Astrocyte (in vitro differentiated cells and primary cell): ENCODE data around the gene RAMAC. TPM values are rescaled to one million over a fixed set of nuclear protein-coding genes. Genes with fewer than 3 reads are reported as not detected.

ENCODE experiments used
- DNase-seq: peaks from one replicate; pipeline ENCODE4 v3.0.0-alpha.2; 2010; ENCODE audit warnings: low read depth
- FAIRE-seq: peaks from 2 replicates; lab custom pipeline; 2011; peaks lifted over from hg19 to GRCh38; lab: Jason Lieb, UNC
- H2AFZ ChIP-seq: 2 replicates; pipeline ENCODE4 v1.6.0; 2012; ENCODE audit warnings: low read depth, low read length, inconsistent platforms
- H3K27ac ChIP-seq: 2 replicates; pipeline ENCODE4 v1.5.1; 2011; ENCODE audit warnings: low read depth, low read length, inconsistent platforms
- H3K27me3 ChIP-seq: 2 replicates; pipeline ENCODE4 v1.6.0; 2011; ENCODE audit warnings: low read length, inconsistent platforms; ENCODE audit not compliant: insufficient read depth
- H3K36me3 ChIP-seq: 2 replicates; pipeline ENCODE4 v1.5.1; 2011; ENCODE audit warnings: low read length, inconsistent platforms; ENCODE audit not compliant: insufficient read depth
- H3K4me1 ChIP-seq: 2 replicates; pipeline ENCODE4 v1.5.1; 2011; ENCODE audit warnings: low read length, inconsistent platforms; ENCODE audit not compliant: insufficient read depth
- H3K4me2 ChIP-seq: 2 replicates; pipeline ENCODE4 v1.6.0; 2012; ENCODE audit warnings: low read length, inconsistent platforms
- H3K4me3 ChIP-seq: 2 replicates; pipeline ENCODE4 v1.5.1; 2011; ENCODE audit warnings: low read depth, mild to moderate bottlenecking, low read length, inconsistent platforms; ENCODE audit not compliant: insufficient read depth
- H3K79me2 ChIP-seq: 2 replicates; pipeline ENCODE4 v1.6.0; 2012; ENCODE audit warnings: mild to moderate bottlenecking, low read length, inconsistent platforms; ENCODE audit not compliant: insufficient read depth
- H3K9ac ChIP-seq: 2 replicates; pipeline ENCODE4 v1.6.0; 2012; ENCODE audit warnings: mild to moderate bottlenecking, low read length, inconsistent platforms
- H3K9me3 ChIP-seq: 2 replicates; pipeline ENCODE4 v1.5.1; 2012; ENCODE audit warnings: low read depth, mild to moderate bottlenecking, low read length, inconsistent platforms; ENCODE audit not compliant: insufficient read depth
- H4K20me1 ChIP-seq: 2 replicates; pipeline ENCODE4 v1.6.0; 2012; ENCODE audit warnings: low read length, inconsistent platforms; ENCODE audit not compliant: insufficient read depth
- H3K27ac Mint-ChIP-seq: one replicate; pipeline ENCODE4 v1.8.0; 2021; ENCODE audit warnings: mild to moderate bottlenecking, mixed read lengths; ENCODE audit not compliant: unreplicated experiment
- H3K27me3 Mint-ChIP-seq: one replicate; pipeline ENCODE4 v1.8.0; 2021; ENCODE audit warnings: low read depth, mixed read lengths; ENCODE audit not compliant: unreplicated experiment
- H3K36me3 Mint-ChIP-seq: one replicate; pipeline ENCODE4 v1.8.0; 2021; ENCODE audit warnings: low read depth, mixed read lengths; ENCODE audit not compliant: unreplicated experiment
- H3K4me1 Mint-ChIP-seq: one replicate; pipeline ENCODE4 v1.8.0; 2021; ENCODE audit warnings: low read depth, mixed read lengths; ENCODE audit not compliant: unreplicated experiment
- H3K4me3 Mint-ChIP-seq: one replicate; pipeline ENCODE4 v1.8.0; 2021; ENCODE audit warnings: mild to moderate bottlenecking, moderate library complexity, mixed read lengths; ENCODE audit not compliant: unreplicated experiment
- H3K9me3 Mint-ChIP-seq: one replicate; pipeline ENCODE4 v1.8.0; 2021; ENCODE audit warnings: mild to moderate bottlenecking, mixed read lengths; ENCODE audit not compliant: unreplicated experiment
- CTCF ChIP-seq: IDR thresholded peaks from 2 replicates; pipeline ENCODE4 v1.5.1; 2011; ENCODE audit warnings: low read depth, mild to moderate bottlenecking, inconsistent platforms, low read length, moderate library complexity; ENCODE audit not compliant: insufficient read depth
- EZH2 ChIP-seq: IDR thresholded peaks from 2 replicates; pipeline ENCODE4 v1.6.1; 2012; ENCODE audit warnings: mild to moderate bottlenecking, low read length, inconsistent platforms; ENCODE audit not compliant: insufficient read depth
- total RNA-seq: library from RNA; stranded (reverse); gene quantifications from 2 replicates; pipeline ENCODE4 v1.2.1, GENCODE V29; 2021

RAMAC gene
- total RNA-seq, 1 donor from 2014 or later = 44.4 TPM

GRCh38 chr15:82970078-82970686 is 15.8 kb upstream of the RAMAC start:
- no peak for FAIRE-seq
- Mint-ChIP-seq H3K27me3 (no peaks in the 10 kb centered on the region), H3K4me3 (no peak overlapping the region), H3K36me3 (no peaks in the 10 kb centered on the region), H3K27ac (no peak overlapping the region), H3K4me1 (peaks cover 4% of the 10 kb centered on the region), H3K9me3 (no peaks in the 10 kb centered on the region)
- no peaks in the 10 kb centered on the region for H3K4me1 ChIP-seq
- no peak overlapping the region for H3K4me3 ChIP-seq
- DNase-seq = no peak
- H3K36me3 ChIP-seq = no peaks in the 10 kb centered on the region
- H4K20me1 ChIP-seq = no peaks in the 10 kb centered on the region
- no peaks in the 10 kb centered on the region for H3K79me2 ChIP-seq
- H2AFZ ChIP-seq = no peak overlapping the region
- H3K9ac ChIP-seq = no peak overlapping the region
- no peak for TF ChIP-seq CTCF
- no peak for TF ChIP-seq EZH2
- H3K27ac ChIP-seq = no peak overlapping the region
- H3K27me3 ChIP-seq = peaks cover 2% of the 10 kb centered on the region
- H3K4me2 ChIP-seq = no peak overlapping the region
- H3K9me3 ChIP-seq = no peaks in the 10 kb centered on the region

- no peaks in the 10 kb centered on the region for H3K36me3 ChIP-seq
- no peak for FAIRE-seq
- H3K27me3 ChIP-seq = peaks cover 2% of the 10 kb centered on the region
- no peak for DNase-seq
- no peak overlapping the region for H3K4me2 ChIP-seq
- Mint-ChIP-seq H3K4me1 (peaks cover 4% of the 10 kb centered on the region), H3K27me3 (no peaks in the 10 kb centered on the region), H3K4me3 (no peak overlapping the region), H3K36me3 (no peaks in the 10 kb centered on the region), H3K27ac (no peak overlapping the region), H3K9me3 (no peaks in the 10 kb centered on the region)
- H2AFZ ChIP-seq = no peak overlapping the region
- no peak overlapping the region for H3K9ac ChIP-seq
- no peak overlapping the region for H3K27ac ChIP-seq
- H3K79me2 ChIP-seq = no peaks in the 10 kb centered on the region
- no peak overlapping the region for H3K4me3 ChIP-seq
- H3K4me1 ChIP-seq = no peaks in the 10 kb centered on the region
- no peaks in the 10 kb centered on the region for H3K9me3 ChIP-seq
- TF ChIP-seq EZH2 (no peak), CTCF (no peak)
- no peaks in the 10 kb centered on the region for H4K20me1 ChIP-seq
Measured at GRCh38 chr15:82970696-82971095, 15.3 kb upstream of the RAMAC start.

- no peaks in the 10 kb centered on the region for H3K9me3 Mint-ChIP-seq
- TF ChIP-seq CTCF = no peak
- TF ChIP-seq EZH2 = no peak
- H3K4me3 ChIP-seq = no peak overlapping the region
- H3K9me3 ChIP-seq = no peaks in the 10 kb centered on the region
- no peak overlapping the region for H3K9ac ChIP-seq
- peaks cover 4% of the 10 kb centered on the region for H3K4me1 Mint-ChIP-seq
- no peaks in the 10 kb centered on the region for H3K4me1 ChIP-seq
- no peak overlapping the region for H3K27ac ChIP-seq
- H3K36me3 Mint-ChIP-seq = no peaks in the 10 kb centered on the region
- DNase-seq (no peak), FAIRE-seq (no peak)
- H3K79me2 ChIP-seq = no peaks in the 10 kb centered on the region
- no peak overlapping the region for H3K4me3 Mint-ChIP-seq
- H3K27me3 Mint-ChIP-seq = no peaks in the 10 kb centered on the region
- H2AFZ ChIP-seq = no peak overlapping the region
- no peaks in the 10 kb centered on the region for H4K20me1 ChIP-seq
- peaks cover 2% of the 10 kb centered on the region for H3K27me3 ChIP-seq
- no peak overlapping the region for H3K4me2 ChIP-seq
- H3K36me3 ChIP-seq = no peaks in the 10 kb centered on the region
- H3K27ac Mint-ChIP-seq = no peak overlapping the region
Measured at GRCh38 chr15:82971218-82971984, 14.6 kb upstream of the RAMAC start.
